ENCODE data around the gene L3MBTL1. TPM values are rescaled to one million over a fixed set of nuclear protein-coding genes. Genes with fewer than 3 reads are reported as not detected.

L3MBTL1 gene
- total RNA-seq, 1 donor from 2014 or later, result 15.8 TPM

DNA sequence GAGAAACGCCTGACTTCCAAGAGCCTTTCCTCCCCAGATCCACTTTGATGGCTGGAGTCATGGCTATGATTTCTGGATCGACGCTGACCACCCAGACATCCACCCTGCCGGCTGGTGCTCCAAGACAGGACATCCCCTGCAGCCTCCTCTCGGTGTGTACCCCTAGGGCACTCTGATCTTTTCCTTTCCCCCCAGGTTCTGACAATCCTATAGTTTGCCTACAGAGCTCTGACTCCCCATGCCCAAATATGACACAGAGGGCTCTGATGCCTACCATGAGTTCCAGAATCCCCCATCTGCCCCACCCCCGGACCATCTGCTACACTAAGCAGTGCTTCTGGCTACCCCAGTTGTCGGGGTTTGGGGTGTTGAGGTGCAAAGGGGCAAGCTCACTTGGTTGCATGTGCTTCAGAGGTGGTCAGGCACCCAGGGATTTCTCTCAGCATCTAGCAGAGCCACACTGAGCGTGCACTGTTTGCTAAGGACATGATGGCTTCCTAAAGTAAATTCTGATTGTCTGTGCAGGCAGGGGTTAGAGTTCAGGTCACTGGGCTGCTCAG is 27.4 kb downstream of the L3MBTL1 start:
- no peak for DNase-seq (ENCODE audit: extremely low read depth, low read depth, low spot score)

DNA sequence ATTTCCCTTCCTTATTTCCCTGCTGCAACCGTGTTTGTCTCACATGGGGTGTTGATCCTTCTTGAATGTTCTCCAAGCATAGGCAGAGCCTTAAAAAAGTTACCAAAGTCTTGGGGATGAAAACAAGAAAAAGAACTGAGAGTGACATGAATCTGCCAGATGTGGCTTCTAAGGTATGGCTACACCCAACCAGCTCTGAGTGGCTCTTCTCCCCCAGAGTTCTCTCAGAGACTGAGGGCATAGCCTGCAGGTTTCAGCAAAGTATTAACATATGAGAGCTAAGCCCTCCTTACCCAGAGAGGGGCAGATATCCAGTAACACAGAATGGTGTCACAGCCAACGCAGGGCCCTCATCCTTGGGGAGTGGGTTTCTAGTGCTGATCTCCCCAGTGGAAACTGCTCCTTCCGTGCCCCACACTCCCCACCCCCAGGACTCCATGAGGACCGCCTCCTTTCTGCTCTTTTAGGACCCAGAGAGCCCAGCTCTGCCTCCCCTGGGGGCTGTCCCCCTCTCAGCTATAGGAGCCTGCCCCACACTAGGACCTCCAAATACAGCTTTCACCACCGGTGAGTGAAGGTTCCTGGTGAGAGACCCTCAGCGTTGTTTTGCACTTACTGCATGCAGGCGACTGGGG is 28.0 kb downstream of the L3MBTL1 start:
- no peak for DNase-seq (ENCODE audit: extremely low read depth, low read depth, low spot score)

DNA sequence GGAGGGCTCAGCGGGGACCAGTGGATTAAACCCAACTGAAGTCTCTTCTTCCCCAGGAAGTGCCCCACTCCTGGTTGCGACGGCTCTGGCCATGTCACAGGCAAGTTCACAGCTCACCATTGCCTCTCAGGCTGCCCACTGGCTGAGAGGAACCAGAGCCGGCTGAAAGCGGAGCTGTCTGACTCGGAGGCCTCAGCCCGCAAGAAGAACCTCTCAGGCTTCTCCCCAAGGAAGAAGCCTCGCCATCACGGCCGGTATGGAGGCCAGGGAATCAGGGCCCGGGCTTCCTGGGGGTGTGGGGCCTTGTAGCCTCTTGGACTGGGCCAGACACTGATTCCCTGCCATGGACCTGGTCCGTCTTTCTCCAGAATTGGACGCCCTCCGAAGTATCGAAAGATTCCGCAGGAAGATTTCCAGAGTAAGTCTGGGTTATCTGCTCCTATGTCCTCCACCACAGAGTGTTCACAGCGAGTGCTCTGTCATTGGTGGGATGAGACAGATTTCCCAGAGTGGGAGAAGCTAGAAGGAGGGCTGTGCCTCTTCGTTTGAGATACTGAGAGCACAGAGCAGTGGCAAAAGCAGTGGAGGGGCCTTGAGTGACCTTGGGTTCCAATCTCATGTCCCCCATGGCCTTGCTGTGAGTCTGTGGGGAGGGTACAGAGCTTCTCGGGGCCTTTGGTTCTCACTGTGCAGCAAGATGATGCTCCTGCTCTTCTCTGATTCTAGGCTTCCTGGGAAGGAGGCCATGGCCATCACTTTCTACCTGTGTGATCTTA is 28.7 kb downstream of the L3MBTL1 start:
- DNase-seq (ENCODE audit: extremely low read depth, low read depth, low spot score), result no peak

DNA sequence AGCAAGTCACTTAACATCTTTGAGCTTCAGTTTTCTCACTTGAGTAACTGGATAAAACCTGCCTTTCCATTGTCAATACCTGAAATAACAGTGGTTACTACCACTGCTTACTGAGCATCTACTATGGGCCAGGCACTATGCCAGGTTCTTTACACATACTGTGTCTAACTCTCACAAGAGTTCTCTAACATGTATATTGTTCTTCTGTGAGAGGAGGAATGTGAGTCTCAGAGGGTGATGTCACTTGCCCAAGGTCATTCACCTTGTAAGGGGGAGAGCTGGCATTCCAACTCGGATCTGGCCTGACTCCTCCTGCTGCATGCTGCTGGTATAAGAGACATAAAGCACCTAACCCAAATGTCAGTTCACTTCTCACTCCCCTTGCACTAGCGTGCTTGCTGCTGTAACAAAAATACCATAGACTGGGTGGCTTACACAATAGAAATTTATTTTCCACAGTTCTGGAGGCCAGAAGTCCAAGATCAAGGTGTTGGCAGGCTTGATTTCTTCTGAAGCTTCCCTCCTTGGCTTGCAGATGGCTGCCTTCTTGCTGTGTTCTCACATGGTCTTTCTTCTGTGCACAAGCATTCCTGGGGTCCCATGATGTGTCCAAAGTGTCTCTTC is 29.4 kb downstream of the L3MBTL1 start:
- no peak for DNase-seq (ENCODE audit: extremely low read depth, low read depth, low spot score)

DNA sequence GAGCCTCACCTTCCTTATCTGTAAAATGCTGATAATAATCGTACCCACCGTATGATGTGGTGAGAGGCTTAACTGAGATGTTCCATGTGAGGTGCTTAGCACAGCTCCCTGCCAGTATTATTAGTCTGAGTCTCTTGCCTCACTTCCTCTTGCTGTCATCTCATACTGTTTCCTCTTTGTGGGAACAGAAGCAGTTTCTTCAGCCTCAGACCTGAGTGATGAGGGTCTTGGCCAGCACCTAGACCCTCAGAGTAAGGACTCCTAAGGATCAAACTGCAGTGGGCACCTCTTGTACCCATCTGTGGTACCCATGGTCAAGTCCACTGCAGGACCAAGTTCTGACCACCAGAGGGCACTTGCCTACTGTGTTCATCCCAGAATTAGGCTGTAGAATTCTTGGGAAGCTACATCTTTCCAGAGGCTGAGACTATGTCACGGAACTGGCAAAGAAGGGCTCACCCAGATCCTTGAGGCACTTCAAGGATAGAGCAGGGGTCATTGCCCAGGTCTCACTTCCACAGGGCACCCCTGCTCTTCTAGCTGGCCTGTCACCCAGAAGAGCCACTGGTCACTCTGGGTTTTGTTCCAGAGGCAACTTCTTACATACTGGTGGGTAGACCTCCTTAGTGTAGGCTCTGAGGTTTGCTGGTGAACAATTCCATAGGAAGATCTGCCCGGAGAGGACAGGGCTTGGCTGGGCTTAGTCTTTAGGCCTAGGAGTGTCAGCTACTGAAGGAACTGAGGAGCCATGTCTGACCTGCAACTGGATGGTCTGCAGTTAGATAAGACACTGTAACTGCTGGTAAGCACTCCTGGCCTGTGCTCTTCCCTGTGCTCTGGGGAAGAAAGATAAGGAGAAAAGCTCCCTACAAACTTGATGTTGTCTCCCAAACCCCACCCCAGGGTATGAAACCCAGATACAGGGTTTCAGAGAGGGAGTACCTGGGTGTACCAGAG is 30.7 kb downstream of the L3MBTL1 start:
- DNase-seq (ENCODE audit: extremely low read depth, low read depth, low spot score), result peak; percentile 36

DNA sequence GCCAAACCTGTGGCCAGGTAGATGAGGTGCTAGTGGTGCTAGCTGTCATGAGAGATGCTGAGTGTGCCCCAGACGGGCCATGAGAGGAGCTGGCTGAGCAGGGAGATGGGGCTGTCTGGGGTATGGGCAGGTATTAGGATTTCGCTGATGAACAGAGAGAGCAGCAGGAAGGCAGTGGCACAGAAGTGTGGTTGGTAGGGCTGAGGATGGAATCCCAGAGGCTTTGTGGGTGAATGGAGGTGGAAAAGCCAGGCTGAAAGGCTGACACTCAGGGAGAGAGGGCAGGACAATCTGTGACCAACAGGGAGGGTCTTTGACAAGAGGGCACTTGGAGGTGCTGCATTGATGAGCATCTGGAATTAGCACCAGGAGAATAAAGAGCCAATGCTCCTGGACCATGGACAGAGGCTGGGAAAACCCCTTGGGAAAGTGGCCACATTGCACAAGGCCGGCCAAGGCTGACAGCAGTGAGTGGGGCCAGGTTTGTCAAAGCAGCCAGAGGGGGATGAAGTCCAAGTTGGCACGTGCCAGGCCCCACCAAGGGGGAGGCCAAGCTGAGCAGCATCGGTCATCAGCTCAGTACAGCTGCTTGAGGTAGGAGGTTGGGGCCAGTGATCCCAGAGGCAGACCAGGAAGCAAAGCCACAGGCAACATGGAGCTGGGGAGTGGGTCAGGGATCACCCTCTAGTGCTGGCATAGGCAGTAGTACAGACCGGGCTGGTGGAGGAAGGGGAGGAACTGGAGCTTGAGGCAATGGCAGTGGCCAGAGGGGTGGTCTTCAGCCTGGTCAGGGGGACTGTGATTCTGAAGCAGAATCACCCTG is 31.6 kb downstream of the L3MBTL1 start:
- DNase-seq (ENCODE audit: extremely low read depth, low read depth, low spot score), result no peak

DNA sequence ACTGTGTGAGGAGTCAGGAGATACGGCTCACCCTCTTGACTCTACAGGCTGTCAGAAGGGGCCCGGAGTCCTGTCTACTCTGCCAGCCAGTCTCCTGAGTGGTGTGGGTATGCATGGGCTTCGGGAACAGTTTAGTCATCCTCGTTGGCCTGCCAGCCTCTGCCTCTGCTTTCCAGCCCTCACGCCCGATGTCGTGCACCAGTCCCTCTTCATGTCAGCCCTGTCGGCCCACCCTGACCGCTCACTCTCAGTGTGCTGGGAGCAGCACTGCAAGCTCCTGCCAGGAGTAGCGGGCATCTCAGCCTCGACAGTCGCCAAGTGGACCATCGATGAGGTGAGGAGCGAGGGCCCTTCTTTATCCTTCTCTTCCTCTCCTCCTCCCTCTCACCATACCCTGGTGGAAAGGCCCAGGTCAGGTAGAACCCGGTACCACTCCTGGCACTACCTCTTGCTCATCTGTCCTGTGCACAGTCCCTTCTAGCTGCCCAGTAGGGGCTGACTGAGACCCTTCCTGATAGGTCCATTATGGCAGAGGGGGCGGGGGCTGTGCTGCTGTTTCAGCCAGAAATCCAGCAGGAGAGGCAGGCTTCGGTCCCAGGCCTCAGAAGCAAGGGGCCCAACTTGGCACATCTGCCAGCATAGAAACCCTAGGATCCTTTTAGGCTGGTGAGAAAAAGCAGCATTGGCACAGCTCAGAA is 32.6 kb downstream of the L3MBTL1 start:
- no peak for DNase-seq (ENCODE audit: extremely low read depth, low read depth, low spot score)

DNA sequence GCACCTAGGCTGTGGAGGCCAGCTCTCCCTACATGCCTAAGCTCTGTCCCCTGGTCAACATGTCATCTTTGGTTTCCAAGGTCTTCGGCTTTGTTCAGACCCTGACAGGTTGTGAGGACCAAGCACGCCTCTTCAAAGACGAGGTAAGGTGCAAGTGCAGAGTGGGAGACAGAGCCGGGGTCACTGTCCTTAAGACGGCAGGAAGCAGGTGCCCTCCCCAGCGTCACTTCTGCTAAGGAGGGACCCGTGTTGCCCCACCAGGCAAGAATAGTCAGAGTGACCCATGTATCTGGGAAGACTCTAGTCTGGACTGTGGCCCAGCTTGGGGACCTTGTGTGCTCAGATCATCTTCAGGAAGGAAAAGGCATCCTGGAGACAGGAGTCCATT is 33.2 kb downstream of the L3MBTL1 start:
- no peak for DNase-seq (ENCODE audit: extremely low read depth, low read depth, low spot score)

DNA sequence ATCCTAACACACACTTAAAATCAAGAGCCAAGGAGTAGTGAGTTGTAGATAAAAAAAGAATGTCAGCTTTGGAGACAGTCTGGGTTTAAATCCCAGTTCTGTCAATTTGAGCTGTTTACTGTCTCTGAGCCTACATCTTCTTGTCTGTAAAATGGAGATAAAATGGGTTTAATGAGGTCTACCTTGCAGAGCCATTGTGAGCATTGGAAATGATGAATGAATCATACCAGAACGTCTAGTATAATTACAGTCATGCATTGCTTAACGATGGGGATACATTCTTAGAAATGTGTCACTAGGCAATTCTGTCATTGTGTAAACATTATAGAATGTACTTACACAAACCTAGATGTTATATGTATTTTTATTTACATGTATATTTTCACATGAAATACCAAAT is 33.7 kb downstream of the L3MBTL1 start:
- DNase-seq (ENCODE audit: extremely low read depth, low read depth, low spot score), result no peak

DNA sequence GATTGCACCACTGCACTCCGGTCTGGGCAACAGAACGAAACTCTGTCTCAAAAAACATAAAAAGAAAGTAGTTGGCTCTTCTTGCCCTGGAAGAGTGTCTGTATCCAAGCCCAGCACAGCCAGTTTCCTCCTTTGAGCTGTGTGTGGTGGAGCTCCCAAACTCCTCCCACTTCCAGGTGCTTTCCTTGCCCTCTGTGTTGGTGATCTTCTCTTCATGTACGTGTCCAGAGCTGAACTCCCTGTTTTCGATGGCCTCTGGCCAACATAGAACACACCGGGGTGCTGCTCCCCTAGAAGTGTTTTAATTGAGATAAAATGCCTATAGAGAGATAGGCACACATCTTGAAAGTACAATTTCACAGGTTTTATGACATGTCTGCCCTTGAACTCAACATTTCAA is 34.7 kb downstream of the L3MBTL1 start:
- no peak for DNase-seq (ENCODE audit: extremely low read depth, low read depth, low spot score)

DNA sequence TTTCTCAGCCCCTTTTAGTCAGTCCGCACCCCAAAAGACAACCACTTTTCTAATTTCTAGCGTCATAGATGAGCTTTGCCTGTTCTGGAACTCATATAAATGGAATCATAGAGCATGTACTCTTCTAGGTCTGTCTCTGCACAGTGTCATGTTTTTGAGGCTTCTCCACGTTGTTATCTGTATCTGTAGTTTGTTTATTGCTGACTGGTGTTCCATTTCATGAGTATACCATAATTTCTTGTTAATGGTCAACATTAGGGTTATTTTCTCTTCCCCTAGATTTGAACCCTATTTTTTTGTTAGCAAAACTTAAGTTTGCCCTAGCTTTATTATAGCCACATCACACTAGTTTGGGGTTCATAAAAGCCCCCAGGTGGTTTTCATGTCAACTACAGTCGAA is 35.2 kb downstream of the L3MBTL1 start:
- no peak for DNase-seq (ENCODE audit: extremely low read depth, low read depth, low spot score)

DNA sequence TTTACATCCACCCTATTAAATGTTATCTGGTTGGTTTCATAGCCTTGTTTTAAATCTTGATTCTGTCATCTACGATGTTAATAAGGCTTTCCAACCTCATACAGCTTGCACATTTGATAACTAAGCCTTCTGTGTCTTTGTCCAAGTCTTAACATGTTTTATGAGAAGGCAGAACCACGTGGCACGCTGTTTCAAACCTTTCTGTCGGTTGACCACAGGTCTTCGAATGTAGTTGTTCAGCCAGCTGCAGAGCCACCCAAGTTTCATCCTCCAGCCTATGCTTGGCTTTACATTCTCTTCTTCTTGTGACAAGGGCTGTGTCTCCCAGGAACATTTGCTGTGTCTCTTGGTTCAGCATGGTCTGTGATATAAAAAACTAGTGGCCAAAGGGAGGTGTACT is 35.6 kb downstream of the L3MBTL1 start:
- DNase-seq (ENCODE audit: extremely low read depth, low read depth, low spot score), result no peak

DNA sequence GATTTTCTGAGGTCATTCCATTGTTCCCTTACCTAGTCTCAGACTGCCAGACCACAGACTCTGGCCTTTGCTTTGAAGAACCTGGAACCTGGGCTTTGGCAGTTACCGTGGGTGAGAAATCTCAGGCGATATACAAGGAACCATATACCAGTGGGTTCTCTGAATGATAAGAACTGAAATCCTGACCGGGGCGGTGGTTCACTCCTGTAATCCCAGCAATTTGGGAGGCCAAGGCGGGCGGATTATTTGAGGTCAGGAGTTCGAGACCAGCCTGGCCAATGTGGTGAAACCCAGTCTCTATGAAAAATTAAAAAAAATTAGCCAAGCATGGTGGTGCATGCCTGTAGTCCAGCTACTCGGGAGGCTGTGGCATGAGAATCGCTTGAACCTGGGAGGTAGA is 37.0 kb downstream of the L3MBTL1 start:
- no peak for DNase-seq (ENCODE audit: extremely low read depth, low read depth, low spot score)

DNA sequence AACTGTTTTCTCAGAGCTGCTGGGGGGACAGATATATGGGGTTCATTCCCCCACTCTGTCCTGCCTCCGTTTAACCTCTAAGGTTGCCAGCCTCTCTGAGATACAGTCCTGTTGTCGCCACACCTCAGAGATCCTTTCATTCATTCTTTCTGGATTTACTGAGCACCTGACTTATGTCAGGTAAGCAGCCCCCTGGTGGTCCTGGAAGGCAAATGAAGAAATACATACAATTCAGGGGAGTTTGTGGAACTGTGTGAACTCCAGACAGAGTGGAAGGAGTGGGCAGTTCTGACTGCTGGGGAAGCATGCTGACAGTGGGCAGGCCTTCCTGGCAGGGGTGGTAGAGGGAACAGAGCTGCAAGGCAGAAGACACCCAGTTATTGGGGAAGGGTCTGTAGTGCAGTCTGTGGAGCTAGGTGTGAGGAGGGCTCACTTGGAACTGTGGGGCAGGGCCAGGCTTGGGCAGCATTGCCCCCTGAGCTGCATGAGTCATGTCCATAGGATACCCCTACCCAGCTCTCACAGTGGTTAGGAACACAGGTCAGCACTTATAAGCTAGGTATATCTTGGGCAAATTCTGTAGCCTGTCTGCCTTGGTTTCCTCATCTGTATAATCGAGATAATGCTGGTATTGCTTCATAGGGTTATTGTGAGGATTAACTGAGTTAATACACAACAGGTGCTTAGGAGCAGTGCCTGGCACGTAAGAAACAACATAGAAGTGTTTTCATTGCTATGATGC is 38.5 kb downstream of the L3MBTL1 start:
- no peak for DNase-seq (ENCODE audit: extremely low read depth, low read depth, low spot score)

DNA sequence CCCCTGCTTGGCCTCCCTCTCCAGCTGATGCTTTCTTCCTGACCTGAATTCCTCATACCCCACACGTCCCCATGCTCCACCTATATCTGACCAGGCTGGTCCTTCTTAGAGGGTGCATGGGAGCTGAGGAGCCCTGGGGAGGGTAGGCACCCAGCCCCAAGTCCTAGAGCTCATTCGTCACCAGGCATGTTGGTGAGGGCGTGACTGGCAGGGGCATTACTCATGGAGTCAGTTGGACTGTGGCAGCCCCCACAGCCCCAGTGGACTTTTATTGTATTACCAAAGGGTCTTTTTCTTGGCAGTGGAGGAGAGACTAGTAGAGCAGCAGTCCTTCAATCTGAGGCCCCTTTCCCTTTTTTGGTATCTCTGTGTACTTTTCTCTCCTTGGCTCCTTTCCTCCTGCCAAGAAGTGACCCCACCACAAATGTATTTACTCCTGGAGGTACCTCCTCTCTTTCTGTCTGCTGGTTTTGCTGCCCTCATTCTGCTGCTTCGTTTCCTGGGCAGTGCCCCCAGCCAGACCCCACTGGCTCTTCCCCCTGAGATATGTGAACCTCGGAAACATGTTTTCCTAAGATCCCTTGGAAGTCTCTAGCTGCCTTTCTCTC is 40.9 kb downstream of the L3MBTL1 start:
- DNase-seq (ENCODE audit: extremely low read depth, low read depth, low spot score), result no peak

DNA sequence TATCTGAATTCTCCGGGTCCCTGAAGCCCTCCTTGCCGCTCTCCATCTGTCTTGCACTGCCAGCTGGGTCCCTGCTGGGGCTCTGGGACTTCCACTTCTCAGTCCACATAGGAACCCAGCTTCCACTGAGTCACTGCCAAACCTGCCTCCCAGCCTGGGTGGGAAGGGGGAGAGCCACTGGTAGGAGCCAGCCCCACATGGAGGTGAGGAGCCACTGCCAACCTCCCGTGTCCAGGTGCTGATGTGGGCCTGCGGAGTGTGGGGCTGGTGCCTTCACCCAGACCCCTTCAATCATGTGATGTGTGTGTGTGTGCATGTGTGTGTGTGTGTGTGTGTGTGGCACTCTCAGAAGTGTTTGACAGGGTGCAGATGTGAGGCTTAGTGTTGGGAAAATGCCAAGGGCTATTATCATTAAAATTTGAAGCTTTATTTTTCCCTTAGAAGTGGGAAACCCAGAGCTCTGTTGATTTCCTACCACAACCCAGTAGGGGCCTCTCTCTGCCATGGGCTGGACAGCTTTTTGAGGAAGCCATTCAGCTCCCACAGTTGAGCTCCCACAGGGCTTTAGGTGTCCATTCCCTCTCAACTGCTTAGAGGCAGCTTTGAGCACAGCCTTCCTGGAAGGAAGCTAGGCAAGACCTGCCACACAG is 42.0 kb downstream of the L3MBTL1 start:
- DNase-seq (ENCODE audit: extremely low read depth, low read depth, low spot score), result no peak

DNA sequence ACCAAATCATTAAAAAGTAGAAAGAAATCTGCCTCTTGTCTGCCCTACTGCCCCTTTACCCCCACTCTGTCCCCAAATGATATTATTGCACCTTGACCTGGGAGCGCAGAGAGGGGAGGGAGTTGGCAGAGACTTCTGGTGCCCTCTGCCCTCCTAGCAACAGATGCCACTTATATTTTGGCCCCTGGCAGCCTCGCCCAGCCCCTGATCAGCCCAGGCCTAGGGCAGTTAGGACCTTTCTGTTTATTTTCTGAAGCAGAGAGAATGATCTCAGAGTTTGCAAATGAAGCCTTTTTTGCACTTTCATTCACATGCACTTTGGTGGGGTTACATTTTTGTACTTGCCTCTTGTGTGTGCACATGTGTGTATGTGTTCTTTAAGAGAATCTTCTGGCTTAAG is 43.0 kb downstream of the L3MBTL1 start:
- no peak for DNase-seq (ENCODE audit: extremely low read depth, low read depth, low spot score)

DNA sequence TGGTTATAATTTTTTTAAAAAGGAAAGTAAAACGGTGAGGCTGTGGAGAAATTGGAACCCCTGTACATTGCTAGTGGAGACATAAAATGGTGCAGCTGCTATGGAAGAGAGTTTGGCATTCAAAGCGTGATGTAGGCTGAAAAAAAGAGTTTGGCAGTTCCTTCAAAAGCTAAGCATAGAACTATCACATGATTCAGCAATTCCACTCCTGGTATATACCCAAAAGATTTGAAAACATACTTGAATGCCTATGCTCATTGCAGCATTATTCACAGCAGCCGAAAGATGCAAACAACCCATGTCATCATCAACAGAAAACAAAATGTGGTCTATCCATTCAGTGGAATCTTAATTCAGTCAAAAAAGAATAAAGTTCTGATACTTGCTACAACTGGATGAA is 46.9 kb downstream of the L3MBTL1 start:
- no peak for DNase-seq (ENCODE audit: extremely low read depth, low read depth, low spot score)
